NAMALWA (cell line): ENCODE measurements around the gene SZRD1.

Source experiments
- DNase-seq: peaks from one replicate; pipeline ENCODE4 v3.0.0-alpha.2; 2015; ENCODE audit warnings: low spot score

SZRD1 gene

GRCh38 chr1:16440131-16440469 is 73.1 kb downstream of the SZRD1 start:
- no peak for DNase-seq

DNA sequence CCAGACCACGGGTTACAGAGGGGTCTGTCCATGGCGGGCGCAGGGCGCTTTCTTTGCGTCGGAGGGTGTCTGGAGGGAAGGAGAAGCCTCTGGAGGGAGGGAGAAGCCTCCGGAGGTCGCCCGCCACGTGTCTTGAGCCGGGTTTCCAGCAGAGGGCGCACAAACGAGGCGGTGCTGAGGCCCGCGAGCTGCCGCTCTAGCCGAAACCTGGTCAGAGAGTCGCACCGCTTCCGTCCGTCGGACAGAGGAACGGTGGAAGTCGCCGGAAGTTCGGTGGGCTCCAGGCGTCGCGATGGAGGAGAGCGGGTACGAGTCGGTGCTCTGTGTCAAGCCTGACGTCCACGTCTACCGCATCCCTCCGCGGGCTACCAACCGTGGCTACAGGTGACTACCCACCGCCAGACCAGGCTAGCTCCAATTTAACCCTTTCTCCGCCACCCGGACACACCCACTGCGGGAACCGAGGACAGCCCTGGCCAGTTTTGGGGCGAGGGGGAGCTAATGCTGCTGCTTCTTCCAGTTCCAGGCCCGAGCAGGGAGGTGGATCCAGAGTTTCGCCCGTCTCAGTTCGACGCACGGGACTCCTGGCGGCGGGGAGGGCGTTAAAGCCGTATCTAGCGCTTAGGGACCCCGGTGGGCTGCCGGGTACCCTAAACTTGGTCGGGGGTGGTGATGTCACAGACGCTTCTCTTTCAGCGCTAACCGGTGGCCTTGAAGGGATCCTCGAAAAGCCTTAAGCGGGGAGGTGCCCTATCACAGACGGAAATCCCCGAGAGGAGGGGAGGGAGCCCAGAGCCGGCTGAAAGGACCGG is 73.6 kb downstream of the SZRD1 start, which contains the start of gene NECAP2:
Gene NECAP2, plus strand, starts transcription at position 255 of the 812 bp plus-strand sequence. Its CDS starts 38 bp downstream, at position 293.
- DNase-seq = peak; percentile 97

- no peak for DNase-seq
Measured at GRCh38 chr1:16441282-16441665, 74.2 kb downstream of the SZRD1 start.

GRCh38 chr1:16442265-16442664 is 75.2 kb downstream of the SZRD1 start:
- DNase-seq = peak; percentile 38

GRCh38 chr1:16442941-16443340 is 75.9 kb downstream of the SZRD1 start:
- DNase-seq = no peak

DNA sequence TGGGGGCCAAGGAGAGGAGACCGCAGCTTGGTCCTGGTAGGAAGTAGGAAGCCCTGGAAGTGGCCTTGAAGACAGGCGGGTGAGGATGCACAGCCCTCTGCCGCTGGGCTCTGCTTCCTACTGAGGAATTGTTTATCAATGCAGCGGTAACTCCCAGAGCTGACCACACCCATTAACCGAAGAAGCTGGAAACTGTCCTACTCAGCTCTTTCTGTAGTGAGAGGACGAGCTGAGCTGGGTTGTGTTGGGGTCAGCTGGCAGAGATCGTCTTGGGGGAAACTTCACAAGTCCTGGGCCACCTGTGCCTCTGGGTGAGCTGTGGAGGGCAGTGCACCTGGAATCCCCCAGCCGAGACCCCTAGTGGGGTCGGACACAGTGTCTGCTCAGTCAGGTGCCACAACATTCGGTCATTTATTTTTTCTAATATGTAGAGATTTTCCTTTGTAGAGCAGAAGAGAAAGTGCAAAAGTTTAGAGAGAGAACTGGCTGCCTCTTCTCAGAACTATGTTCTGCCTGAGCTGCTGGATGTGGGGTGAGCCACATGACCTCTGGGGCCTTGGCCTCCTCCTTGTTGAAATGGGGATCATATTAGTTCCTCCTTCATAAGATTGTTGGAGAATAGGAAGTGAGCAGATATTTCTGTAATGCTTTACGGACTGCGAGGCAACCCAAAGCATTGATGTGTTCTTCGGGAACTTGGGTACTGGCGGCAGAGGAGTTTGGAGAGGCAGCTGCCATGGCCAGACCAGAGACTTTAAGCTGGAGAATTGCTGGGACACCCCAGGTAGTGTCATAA is 77.1 kb downstream of the SZRD1 start:
- DNase-seq = no peak

DNA sequence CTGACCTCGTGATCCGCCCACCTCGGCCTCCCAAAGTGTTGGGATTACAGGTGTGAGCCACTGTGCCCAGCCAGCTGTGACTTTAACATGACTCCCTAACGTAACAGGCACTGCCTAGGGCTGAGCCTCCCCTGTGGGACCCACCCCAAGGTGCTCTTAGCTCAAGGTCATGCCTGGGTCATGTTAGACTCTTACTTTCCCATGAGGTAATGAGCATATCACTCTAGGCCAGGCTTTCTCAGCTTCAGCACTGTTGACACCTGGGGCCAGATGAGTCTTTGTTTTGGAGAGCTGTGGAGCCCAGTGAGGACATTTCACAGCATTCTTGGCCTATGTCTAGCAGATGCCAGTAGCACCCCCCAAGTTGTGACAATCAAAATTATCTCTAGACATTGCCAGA is 78.0 kb downstream of the SZRD1 start:
- DNase-seq = no peak

DNA sequence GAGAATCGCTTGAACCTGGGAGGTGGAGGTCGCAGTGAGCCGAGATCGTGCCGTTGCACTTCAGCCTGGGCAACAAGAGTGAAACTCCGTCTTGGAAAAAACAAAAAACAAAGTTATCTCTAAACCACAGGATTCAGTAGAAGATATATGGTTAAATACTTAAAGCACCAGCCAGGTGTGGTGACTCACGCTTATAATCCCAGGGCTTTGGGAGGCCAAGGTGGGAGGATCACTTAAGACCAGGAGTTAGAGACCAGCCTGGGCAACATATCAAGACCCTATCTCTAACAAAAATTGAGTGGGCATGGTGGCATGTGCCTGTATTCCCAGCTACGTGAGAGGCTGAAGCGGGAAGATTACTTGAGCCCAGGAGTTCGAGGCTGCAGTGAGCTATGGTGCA is 79.1 kb downstream of the SZRD1 start:
- DNase-seq = no peak

DNA sequence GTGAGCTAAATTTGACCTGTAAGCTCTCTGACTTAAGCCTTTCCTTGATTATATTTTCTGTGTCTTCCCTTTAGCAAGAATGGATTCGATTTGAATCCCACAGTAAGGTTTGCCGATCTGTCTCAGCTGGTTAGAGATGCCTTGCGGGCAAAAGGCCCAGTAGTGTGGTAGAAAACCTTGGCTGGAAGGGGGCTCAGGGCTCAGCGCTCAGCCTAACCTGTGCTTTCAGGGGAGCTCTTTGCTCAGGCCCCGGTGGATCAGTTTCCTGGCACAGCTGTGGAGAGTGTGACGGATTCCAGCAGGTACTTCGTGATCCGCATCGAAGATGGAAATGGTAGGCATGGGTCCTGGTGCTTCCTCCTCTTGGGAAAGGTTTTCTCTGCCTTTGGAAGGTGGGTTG is 80.6 kb downstream of the SZRD1 start:
- DNase-seq = no peak
